Liver (tissue), 9 donors: ENCODE results near the gene STAT3. TPM values are rescaled to one million over a fixed set of nuclear protein-coding genes. Genes with fewer than 3 reads are reported as not detected.

Source experiments
- DNase-seq: peaks from one replicate; pipeline ENCODE4 v3.0.0-alpha.2; 2017; ENCODE audit warnings: low spot score
- H3K27ac ChIP-seq, 2 donors: one replicate each; pipeline ENCODE4 v1.7.0; 2013; ENCODE audit warnings: inconsistent platforms in 2 of 2, low read length in 2 of 2, control low read depth in 1 of 2, low read depth in 1 of 2, mild to moderate bottlenecking in 1 of 2
- H3K27me3 ChIP-seq, 4 donors: one replicate each; pipeline versions ENCODE4 v1.6.1 to v1.7.0; 2013; ENCODE audit warnings: low read length in 3 of 4, inconsistent platforms in 1 of 4, mild to moderate bottlenecking in 1 of 4, moderate library complexity in 1 of 4; ENCODE audit not compliant: control insufficient read depth in 4 of 4, insufficient read depth in 4 of 4
- H3K36me3 ChIP-seq, 4 donors: one replicate each; pipeline versions ENCODE4 v1.6.1 to v1.7.0; 2013; ENCODE audit warnings: low read length in 3 of 4, mild to moderate bottlenecking in 3 of 4, low read depth in 1 of 4, moderate library complexity in 1 of 4; ENCODE audit not compliant: control insufficient read depth in 4 of 4, insufficient read depth in 3 of 4
- H3K4me1 ChIP-seq, 4 donors: one replicate each; pipeline versions ENCODE4 v1.6.1 to v1.7.0; 2013; ENCODE audit warnings: low read length in 3 of 4, mild to moderate bottlenecking in 3 of 4, moderate library complexity in 1 of 4; ENCODE audit not compliant: control insufficient read depth in 4 of 4, insufficient read depth in 4 of 4
- H3K4me3 ChIP-seq, 3 donors: one replicate each; pipeline versions ENCODE4 v1.6.1 to v1.7.0; 2013; ENCODE audit warnings: low read length in 3 of 3, control low read depth in 1 of 3, low read depth in 1 of 3, mild to moderate bottlenecking in 1 of 3
- H3K9ac ChIP-seq, 2 donors: one replicate each; pipeline ENCODE4 v1.7.0; 2013; ENCODE audit warnings: low read length in 2 of 2, mild to moderate bottlenecking in 2 of 2, moderate library complexity in 2 of 2, control low read depth in 1 of 2, low read depth in 1 of 2
- H3K9me3 ChIP-seq, 4 donors: one replicate each; pipeline versions ENCODE4 v1.6.1 to v1.7.0; 2013; ENCODE audit warnings: low read length in 3 of 4; ENCODE audit not compliant: control insufficient read depth in 4 of 4
- FOXA1 ChIP-seq: IDR thresholded peaks from 2 replicates; pipeline ENCODE4 v1.6.1; 2016; ENCODE audit warnings: antibody characterized with exemption
- FOXA2 ChIP-seq: IDR thresholded peaks from 2 replicates; pipeline ENCODE4 v1.6.1; 2016; ENCODE audit warnings: antibody characterized with exemption
- GABPA ChIP-seq, 2 donors: IDR thresholded peaks in 1 of 2; conservative IDR thresholded peaks in 1 of 2; 2 replicates each; pipeline ENCODE4 v1.6.1; 2016; ENCODE audit warnings: antibody characterized with exemption in 2 of 2, mild to moderate bottlenecking in 1 of 2, moderate library complexity in 1 of 2
- HNF4A ChIP-seq, 2 donors: conservative IDR thresholded peaks; 2 replicates each; pipeline ENCODE4 v1.6.1; 2016; ENCODE audit warnings: antibody characterized with exemption in 2 of 2, mild to moderate bottlenecking in 2 of 2
- HNF4G ChIP-seq: IDR thresholded peaks from 2 replicates; pipeline ENCODE4 v1.6.1; 2016; ENCODE audit warnings: antibody characterized with exemption
- JUND ChIP-seq, 2 donors: IDR thresholded peaks; 2 replicates each; pipeline ENCODE4 v1.6.1; 2016; ENCODE audit warnings: antibody characterized with exemption in 2 of 2
- NR2F2 ChIP-seq: IDR thresholded peaks from 2 replicates; pipeline ENCODE4 v1.6.1; 2016; ENCODE audit warnings: antibody characterized with exemption
- RAD21 ChIP-seq, 2 donors: IDR thresholded peaks; 2 replicates each; pipeline ENCODE4 v1.6.1; 2016; ENCODE audit warnings: antibody characterized with exemption in 2 of 2, mild to moderate bottlenecking in 2 of 2
- SP1 ChIP-seq: IDR thresholded peaks from 2 replicates; pipeline ENCODE4 v1.6.1; 2018; ENCODE audit warnings: antibody characterized with exemption, mild to moderate bottlenecking
- TAF1 ChIP-seq: conservative IDR thresholded peaks from 2 replicates; pipeline ENCODE4 v1.6.1; 2016; ENCODE audit warnings: antibody characterized with exemption, mild to moderate bottlenecking
- WGBS: extraction: QIAGEN DNeasy Blood & Tissue Kit; methylation state at CpG from one replicate; pipeline ENCODE4 v1.1.7; 2013; 5-methylcytosine and 5-hydroxymethylcytosine counted together
- polyA plus RNA-seq, 2 donors: library from polyadenylated mRNA; stranded (reverse) in 1 of 2; unstranded in 1 of 2; fragments of 200-250 nt in 1 of 2; fragments of >200 nt in 1 of 2; fragmentation: Nextera tagmentation in 1 of 2; extraction: Ambion mirVana in 1 of 2; gene quantifications; one replicate each; pipeline versions ENCODE4 v1.2.1 to v1.2.3, GENCODE V29; 2013 to 2015
- total RNA-seq, 2 donors: library from RNA; depleted of rRNA; stranded (reverse); fragments of >200 nt; gene quantifications; one replicate each; pipeline ENCODE4 v1.2.3, GENCODE V29; 2014
- TF ChIP-seq, protein P1 (sequence below): IDR thresholded peaks from 2 replicates; pipeline ENCODE4 v1.6.1; 2016; ENCODE audit warnings: antibody characterized with exemption
- TF ChIP-seq, protein P2 (sequence below): fragments of 150-350 bp; IDR thresholded peaks from 2 replicates; pipeline ENCODE4 v1.5.1; 2017; ENCODE audit warnings: improper control_type of control experiment, low read depth, low read length; ENCODE audit not compliant: missing input control
- TF ChIP-seq, protein P3 (sequence below): IDR thresholded peaks from 2 replicates; pipeline ENCODE4 v1.6.1; 2016; ENCODE audit warnings: antibody characterized with exemption
- TF ChIP-seq, protein P4 (sequence below): IDR thresholded peaks from 2 replicates; pipeline ENCODE4 v1.6.1; 2016; ENCODE audit warnings: antibody characterized with exemption, mild to moderate bottlenecking
- donor health status: healthy.
- donor health status: healthy.
- donor health status: healthy.
- donor health status: healthy.
- donor health status: healthy.

STAT3 gene
- total and polyA plus RNA-seq, 4 donors = 68.7 to 301 (median 114) TPM

DNA sequence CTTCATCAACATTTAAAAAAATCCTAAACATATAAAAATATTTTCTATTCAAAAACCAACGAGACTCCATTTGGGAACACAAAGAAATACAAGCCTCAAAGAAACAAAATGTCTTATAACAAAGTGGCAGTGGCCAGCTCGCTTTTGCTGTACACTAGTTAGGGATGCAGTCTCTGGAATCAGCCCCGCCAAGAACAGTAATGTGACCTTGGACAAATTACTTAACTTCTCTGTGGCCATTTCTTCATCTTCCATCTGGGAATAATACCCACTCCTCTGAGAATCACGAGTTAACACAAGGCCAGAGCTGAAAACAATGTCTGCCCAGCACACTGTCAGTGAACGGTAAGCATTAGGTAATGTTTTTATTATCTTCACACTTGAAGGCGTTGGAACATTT is 117.6 kb downstream of the STAT3 start (continued):
- no peak for TF ChIP-seq HNF4A (conservative IDR thresholded peaks at IDR 0.05)
- TF ChIP-seq RAD21 (IDR thresholded peaks at IDR 0.05) = no peak
- TF ChIP-seq NR2F2 = no peak

DNA sequence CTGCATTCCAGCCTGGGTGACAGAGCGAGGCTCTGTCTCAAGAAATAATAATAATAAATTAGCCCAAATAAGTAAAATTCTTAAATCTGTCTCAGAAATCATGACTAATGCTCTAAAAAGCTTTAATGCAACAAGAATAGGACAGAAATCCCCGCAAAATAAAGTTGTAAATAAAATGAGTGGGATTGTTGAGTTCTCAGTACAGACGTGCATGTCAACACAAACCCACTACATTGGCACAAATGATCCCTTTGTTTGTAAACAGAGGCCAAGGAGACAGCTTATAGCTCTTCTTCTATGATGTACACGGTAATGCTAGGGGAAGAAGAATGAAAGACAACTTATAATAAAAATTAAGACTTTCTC is 118.1 kb downstream of the STAT3 start:
- no peaks in the 10 kb centered on the region for H3K27me3 ChIP-seq
- peak overlapping the region in 1 of 2 donors; percentile 79 for H3K27ac ChIP-seq
- no peak overlapping the region for H3K9ac ChIP-seq
- H3K9me3 ChIP-seq = no peaks in the 10 kb centered on the region
- H3K4me1 ChIP-seq = peaks cover 7 to 37% (median 18%) of the 10 kb centered on the region in 4 donors
- TF ChIP-seq GABPA (IDR thresholded peaks at IDR 0.05 in 1 of 2, conservative IDR thresholded peaks at IDR 0.05 in 1 of 2) (no peak), SP1 (no peak), RAD21 (IDR thresholded peaks at IDR 0.05) (no peak), NR2F2 (no peak), HNF4A (conservative IDR thresholded peaks at IDR 0.05) (no peak), TAF1 (no peak), HNF4G (no peak), FOXA2 (no peak), JUND (IDR thresholded peaks at IDR 0.05) (no peak)
- TF ChIP-seq, protein P1, sequence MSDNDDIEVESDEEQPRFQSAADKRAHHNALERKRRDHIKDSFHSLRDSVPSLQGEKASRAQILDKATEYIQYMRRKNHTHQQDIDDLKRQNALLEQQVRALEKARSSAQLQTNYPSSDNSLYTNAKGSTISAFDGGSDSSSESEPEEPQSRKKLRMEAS = no peak
- TF ChIP-seq, protein P2, sequence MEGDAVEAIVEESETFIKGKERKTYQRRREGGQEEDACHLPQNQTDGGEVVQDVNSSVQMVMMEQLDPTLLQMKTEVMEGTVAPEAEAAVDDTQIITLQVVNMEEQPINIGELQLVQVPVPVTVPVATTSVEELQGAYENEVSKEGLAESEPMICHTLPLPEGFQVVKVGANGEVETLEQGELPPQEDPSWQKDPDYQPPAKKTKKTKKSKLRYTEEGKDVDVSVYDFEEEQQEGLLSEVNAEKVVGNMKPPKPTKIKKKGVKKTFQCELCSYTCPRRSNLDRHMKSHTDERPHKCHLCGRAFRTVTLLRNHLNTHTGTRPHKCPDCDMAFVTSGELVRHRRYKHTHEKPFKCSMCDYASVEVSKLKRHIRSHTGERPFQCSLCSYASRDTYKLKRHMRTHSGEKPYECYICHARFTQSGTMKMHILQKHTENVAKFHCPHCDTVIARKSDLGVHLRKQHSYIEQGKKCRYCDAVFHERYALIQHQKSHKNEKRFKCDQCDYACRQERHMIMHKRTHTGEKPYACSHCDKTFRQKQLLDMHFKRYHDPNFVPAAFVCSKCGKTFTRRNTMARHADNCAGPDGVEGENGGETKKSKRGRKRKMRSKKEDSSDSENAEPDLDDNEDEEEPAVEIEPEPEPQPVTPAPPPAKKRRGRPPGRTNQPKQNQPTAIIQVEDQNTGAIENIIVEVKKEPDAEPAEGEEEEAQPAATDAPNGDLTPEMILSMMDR = no peak
- TF ChIP-seq, protein P3, sequence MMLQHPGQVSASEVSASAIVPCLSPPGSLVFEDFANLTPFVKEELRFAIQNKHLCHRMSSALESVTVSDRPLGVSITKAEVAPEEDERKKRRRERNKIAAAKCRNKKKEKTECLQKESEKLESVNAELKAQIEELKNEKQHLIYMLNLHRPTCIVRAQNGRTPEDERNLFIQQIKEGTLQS = no peak
- TF ChIP-seq, protein P4, sequence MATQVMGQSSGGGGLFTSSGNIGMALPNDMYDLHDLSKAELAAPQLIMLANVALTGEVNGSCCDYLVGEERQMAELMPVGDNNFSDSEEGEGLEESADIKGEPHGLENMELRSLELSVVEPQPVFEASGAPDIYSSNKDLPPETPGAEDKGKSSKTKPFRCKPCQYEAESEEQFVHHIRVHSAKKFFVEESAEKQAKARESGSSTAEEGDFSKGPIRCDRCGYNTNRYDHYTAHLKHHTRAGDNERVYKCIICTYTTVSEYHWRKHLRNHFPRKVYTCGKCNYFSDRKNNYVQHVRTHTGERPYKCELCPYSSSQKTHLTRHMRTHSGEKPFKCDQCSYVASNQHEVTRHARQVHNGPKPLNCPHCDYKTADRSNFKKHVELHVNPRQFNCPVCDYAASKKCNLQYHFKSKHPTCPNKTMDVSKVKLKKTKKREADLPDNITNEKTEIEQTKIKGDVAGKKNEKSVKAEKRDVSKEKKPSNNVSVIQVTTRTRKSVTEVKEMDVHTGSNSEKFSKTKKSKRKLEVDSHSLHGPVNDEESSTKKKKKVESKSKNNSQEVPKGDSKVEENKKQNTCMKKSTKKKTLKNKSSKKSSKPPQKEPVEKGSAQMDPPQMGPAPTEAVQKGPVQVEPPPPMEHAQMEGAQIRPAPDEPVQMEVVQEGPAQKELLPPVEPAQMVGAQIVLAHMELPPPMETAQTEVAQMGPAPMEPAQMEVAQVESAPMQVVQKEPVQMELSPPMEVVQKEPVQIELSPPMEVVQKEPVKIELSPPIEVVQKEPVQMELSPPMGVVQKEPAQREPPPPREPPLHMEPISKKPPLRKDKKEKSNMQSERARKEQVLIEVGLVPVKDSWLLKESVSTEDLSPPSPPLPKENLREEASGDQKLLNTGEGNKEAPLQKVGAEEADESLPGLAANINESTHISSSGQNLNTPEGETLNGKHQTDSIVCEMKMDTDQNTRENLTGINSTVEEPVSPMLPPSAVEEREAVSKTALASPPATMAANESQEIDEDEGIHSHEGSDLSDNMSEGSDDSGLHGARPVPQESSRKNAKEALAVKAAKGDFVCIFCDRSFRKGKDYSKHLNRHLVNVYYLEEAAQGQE = no peak
- no peaks in the 10 kb centered on the region for H3K36me3 ChIP-seq
- WGBS = 91% methylated on average over 4 of the region's 4 CpGs
- no peak for DNase-seq
- no peak overlapping the region for H3K4me3 ChIP-seq

DNA sequence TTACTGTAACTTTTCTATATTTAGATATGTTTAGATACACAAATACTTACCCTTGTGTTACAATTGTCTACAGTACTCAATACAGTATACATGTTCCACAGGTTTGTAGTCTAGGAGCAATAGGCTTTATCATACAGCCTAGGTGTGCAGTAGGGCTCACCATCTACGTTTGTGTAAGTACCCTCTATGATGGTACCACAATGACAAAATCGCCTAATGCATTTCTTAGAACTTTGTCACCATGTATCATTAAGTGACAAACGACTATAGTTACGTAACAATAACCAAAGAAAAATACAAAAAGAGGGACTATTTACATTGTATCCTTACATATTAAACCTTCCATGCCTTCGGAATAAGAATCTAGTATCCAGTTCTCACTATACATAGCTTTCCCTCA is 120.0 kb downstream of the STAT3 start:
- DNase-seq = no peak
- H3K9ac ChIP-seq = no peak overlapping the region
- H3K4me1 ChIP-seq = peaks cover 5 to 19% (median 7%) of the 10 kb centered on the region in 4 donors
- no peak overlapping the region for H3K4me3 ChIP-seq
- no peaks in the 10 kb centered on the region for H3K9me3 ChIP-seq
- peak overlapping the region; percentile 79 to 81 for H3K27ac ChIP-seq
- TF ChIP-seq JUND (IDR thresholded peaks at IDR 0.05) (no peak), HNF4G (no peak), TAF1 (no peak), FOXA1 (no peak), NR2F2 (no peak), SP1 (no peak)
- TF ChIP-seq, protein P4 = no peak
- TF ChIP-seq, protein P2 = no peak
- TF ChIP-seq, protein P1 = no peak
- no peaks in the 10 kb centered on the region for H3K36me3 ChIP-seq
- 85% methylated on average over 5 of the region's 5 CpGs for WGBS
- no peaks in the 10 kb centered on the region for H3K27me3 ChIP-seq
